HK-2 (cell line): ENCODE measurements around the gene SQSTM1.
"Not testable (repeated sequence)": the region's sequence is repeated elsewhere in the genome, so short reads cannot be mapped to it uniquely, and the experiment has no call there.

ENCODE experiments used
- DNase-seq: peaks from one replicate; pipeline ENCODE4 v3.0.0-alpha.2; 2018; ENCODE audit not compliant: unreplicated experiment

Gene SQSTM1

DNA sequence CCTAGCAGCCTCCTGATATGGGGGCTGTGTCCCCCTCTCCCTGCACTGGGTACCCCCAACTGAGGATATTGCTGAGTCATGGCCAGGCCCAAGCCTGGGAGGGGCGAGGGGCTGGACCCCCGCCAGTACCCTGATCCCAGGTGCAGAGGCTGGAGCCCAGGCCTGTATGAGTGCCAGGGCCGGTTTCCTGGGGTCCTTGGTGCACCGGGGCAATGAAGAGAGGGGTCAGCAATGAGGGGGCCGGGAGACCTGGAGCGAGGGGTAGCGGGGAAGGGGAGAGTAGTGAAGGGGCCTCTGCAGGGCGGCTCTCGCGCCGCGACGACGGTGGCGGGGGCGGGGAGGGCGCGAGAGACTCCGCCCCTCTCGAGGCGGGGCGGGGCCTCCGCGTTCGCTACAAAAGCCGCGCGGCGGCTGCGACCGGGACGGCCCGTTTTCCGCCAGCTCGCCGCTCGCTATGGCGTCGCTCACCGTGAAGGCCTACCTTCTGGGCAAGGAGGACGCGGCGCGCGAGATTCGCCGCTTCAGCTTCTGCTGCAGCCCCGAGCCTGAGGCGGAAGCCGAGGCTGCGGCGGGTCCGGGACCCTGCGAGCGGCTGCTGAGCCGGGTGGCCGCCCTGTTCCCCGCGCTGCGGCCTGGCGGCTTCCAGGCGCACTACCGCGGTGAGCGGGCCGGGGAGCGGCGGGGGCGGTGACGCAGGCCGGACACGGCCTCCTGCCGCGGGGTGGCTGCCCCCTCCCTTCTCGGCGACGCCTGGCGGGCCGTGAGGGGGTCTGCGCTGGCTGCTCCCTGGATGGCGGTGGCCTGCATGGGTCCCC is at the start of gene SQSTM1:
Gene SQSTM1, plus strand, starts transcription at position 423 of the 815 bp plus-strand sequence. Its CDS starts 32 bp downstream, at position 455.
- peak; percentile 72 for DNase-seq

DNA sequence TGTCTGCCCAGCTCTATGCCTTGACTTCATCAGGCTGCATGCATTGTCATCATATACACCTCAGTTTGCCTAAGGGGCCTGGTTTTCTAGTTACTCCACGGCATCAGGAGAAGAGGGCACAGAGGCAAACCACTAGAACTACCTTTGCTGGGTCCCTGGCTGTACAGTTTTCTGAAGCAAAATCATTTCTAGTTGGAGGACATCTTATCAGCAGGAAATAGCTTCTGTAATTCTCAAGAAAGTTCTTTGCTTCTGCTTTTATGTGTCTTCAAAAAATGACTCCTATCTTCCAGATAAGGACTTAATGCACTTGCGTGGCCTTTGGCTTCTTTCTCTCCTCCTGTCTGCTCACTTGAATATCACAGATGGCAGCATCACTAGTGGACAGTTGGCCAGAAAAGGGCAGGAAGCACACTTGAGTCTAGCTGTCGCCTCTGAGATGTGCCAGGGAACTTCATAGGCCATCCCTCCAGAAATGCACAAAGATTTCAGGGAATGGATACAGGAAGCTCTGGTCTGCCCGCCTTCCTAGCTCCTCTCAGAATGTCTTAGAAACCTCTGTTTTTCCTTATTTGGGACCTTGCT is 49.3 kb upstream of the SQSTM1 start:
- no peak for DNase-seq

DNA sequence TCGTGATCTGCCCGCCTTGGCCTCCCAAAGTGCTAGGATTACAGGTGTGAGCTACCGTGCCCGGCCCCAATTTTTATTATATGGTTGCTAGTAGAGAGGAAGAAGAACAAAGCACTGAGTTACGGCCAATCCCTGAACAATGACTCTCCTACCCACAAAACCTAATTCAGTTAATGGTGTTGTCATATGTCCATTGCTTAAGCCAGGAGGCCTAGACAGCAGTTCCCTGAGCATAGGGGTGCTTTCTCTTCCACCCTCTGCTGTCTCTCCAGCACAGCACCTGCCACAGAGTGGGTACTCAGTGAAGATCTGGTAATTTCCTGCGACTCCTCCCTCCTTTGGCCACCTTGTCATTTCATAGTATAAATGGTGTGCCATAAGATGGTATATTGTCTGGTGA is 48.4 kb upstream of the SQSTM1 start:
- DNase-seq, result no peak

DNA sequence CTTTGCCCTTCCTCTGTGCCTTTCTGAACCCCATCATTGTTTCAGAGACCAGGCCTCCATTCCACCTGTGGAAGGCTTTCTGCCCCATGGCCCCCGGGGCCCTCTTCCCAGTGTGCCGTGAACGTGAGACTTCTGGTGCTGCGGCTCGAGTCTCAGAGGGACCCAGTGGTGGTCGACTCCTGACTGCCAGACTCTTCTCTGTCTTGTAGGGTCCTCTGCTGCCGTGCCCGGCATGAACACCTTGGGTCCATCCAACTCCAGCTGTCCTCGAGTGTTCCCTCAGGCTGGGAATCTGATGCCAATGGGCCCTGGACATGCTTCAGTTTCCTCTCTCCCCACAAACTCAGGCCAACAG is 47.0 kb upstream of the SQSTM1 start:
- DNase-seq, result no peak

DNA sequence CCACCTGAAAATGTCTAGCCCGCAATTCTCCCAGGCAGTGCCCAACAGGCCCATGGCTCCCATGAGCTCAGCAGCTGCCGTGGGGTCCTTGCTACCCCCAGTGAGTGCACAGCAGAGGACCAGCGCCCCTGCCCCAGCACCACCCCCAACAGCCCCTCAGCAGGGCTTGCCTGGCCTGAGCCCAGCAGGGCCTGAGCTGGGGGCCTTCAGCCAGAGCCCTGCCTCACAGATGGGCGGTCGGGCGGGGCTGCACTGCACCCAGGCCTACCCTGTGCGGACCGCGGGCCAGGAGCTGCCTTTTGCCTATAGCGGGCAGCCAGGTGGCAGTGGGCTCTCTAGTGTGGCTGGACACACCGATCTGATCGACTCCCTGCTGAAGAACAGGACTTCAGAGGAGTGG is 46.3 kb upstream of the SQSTM1 start:
- no peak for DNase-seq

DNA sequence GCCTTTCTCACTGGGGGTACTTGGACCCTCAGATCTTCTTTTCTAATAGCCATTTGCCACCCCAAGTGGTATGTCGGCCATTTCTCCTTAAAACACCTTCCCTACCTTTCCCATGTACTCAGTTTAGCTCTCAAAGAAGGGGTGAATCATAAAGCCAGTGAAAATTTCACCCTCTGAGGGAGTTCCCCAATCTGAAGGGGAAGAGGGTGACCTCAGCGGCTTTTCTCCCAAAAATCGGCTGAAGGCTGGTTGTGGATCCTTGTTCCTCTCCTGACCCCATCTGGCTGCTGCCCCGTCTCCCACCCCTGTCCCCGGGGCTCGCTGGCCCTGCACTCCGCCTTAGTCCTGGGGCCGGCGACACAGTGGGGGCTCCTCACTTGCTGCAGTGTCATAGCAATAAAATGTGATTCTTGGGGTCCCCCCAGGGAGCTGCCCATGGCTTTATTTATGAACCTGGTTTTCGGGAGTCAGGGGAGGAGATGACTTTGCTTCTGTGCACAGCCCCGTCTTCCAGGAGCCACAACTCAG is 44.2 kb upstream of the SQSTM1 start:
- no peak for DNase-seq

DNA sequence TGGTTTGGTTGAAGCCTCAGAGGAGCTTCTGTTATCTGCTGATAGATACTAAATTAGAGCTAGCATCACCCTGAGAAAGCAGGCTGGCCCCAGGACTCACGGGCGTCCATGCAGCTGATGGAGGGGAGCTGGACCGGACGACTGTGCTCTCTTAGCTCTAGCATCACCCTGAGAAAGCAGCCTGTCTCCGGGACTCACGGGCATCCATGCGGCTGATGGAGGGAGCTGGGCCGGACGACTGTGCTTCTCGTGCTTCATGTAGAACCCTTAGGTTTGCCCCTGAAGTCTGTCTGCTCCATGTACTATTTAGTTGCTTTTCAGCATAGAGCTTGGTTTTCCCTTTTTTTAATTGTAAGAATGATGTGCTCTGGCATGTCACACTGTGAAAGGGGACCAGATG is 43.2 kb upstream of the SQSTM1 start:
- no peak for DNase-seq

DNA sequence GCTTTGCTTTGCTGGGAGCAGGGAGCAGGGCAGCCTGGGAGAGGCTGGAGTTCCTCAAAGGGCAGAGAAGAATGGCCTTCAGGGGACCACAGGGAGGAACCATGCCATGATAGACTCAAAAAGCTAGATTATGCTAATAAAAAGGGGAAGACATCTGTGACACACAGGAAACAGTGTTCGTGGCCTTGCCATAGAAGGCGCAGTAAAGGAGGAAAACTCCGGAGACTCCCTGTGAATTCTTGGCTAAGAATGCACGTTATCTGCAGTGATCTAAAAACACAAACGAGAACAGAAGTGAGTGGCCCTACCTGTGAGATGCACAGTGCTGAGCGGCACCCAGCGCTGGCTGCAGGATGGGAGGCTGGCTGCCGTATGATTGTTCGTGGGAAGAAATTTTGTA is 42.8 kb upstream of the SQSTM1 start:
- DNase-seq, result no peak

DNA sequence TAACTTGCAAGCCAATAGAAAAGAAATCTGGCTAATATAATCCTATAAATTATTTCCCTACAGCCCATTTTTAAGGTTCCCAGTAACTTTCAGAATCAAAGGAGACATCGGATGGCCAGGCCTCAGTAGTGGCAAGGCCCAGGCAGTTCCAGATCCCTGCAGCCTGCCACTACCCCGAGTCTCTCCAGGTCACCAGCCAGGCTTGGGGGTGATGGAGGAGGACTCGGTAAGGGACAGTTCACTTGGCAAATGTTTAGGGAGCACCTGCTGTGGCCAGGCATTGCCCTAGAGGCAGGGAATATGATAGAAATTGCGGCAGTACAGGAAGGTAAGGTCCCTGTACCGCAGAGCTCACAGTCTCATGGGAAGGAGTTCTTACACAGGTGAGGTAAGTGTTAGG is 42.1 kb upstream of the SQSTM1 start:
- no peak for DNase-seq

DNA sequence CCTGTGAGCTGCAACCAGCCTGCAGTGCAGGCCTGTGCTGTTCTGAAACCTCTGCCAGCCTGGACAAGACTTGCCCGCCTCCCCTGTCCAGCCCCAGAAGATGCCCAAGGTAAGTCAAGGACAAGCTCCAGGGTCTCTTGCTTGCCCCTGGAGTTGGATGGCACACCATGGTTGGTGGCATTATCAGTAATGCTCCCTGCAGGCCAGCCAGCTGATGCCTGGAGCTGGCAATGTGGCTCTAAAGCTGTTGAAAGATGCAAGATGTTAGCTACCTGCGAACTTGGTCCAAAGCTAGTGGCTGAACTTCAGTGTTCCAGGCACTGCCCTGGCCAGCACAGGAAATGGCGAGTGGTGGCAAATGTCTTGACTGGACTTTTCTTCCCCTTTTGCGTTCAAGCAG is 40.9 kb upstream of the SQSTM1 start:
- DNase-seq, result no peak

DNA sequence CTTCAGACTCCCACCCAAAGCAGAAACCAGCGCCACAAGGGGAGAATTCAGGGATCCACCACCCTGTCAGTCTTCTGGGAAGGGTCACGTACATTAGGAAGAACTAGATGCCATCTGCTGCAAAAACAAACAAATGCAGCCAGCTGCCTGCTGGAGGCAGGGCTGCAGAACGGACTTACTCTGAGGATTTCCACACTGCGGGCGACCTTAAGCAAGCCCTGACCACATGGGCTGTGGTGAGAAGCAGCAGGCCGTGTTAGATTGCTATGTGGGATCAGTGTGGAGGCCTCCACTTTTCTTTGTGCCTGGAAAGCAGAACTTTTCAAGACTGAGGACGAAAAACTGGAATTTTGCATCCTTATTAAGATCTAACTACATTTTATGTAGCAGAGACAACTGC is 40.3 kb upstream of the SQSTM1 start:
- no peak for DNase-seq

DNA sequence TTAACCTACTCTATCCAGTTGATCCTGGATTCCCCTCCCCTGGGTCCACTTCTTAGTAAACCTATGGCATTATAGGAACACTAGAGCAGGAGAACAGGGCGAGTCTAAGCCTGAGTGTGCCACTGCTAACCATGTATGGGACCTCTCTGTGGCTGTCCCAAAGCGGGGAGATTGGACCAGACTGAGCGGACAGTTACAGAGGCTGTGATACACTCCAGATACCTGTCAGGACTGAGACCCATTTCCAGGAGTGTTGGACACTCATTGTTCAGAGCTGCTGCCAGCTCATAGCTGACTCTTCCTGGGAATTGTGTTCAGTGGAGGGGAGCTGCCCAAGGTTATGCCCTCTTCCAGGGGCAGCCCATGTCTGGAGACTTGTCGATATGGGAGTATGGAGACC is 38.9 kb upstream of the SQSTM1 start:
- no peak for DNase-seq

DNA sequence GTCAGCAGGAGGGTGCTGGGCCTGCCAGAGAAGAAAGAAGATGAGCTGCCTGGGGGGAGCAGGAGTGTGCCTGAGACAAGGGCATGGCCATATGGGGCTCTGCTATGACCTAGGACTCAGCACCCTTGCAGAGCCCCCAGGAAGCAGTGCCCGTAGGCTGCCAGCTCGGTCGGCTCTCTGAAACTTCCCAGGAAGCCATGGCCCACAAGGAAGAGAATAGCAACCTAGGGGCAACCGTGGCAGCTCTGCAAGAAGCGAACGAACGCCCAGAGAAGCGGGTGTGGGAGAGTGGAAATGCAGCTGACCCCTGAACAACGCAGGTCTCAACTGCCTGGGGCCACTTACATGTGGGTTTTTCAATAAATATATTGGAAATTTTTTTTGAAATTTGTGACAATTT is 37.6 kb upstream of the SQSTM1 start:
- DNase-seq, result no peak

DNA sequence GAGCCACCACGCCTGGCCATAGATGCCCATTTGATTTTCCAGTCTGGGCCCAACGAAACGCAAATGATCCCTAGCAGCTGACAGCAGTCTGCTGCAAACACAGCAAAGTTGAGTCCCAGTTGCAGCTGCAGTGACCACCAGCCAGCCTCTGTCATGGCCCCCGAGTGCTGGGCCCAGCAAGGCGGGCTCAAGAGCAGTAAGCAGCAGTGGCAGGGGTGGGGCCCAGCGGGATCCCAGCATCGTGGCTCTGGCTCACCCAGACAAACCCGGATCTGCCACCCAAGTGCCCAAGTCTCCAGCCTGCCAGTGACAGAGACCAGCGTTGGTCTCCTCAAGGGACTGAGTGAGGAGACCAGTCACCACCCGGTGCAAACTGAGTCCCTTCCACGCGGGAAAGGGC is 33.8 kb upstream of the SQSTM1 start:
- no peak for DNase-seq

DNA sequence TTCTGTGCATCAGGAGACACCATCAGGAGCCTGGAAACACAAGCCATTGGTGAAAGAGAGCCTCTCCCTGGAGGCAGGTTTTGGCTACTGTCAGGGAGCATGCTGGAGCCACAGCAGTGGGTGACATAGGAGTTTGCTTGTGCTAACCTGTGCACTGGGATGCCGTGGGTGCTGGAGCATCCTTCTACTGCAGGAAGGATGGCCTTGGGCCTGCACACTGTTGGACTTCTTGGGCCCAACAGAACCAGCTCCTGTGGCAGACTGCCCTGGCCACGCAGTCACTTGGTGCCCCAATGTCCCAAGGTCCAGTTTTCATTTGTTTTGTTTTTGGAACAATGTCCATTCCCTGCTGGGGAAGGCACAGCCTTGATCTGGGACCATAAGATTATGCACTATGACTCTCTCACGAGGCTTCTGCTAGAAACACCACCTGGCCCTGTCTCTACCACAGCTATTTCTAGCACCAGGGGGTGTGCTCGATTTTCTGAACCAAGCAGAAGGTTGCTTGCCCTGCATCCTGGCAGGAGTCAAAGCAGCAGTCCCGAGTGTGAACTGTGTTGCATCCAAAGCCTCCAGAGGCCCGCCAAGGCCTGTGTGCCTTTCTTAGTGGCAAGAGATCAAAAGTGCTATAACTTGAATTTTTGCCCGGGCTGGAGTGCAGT is 32.4 kb upstream of the SQSTM1 start:
- DNase-seq, result no peak

DNA sequence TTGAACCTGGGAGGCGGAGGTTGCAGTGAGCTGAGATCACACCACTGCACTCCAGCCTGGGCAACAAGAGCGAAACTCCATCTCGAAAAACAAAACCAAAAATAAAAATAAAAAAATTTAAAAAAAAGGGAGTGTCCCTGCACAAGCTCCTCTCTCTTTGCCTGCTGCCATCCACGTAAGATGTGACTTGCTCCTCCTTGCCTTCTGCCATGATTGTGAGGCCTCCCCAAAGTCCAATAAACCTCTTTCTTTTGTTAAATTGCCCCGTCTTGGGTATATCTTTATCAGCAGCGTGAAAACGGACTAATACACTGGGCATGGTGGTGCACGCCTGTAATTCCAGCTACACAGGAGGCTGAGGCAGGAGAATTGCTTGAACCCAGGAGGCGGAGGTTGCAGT is 31.4 kb upstream of the SQSTM1 start:
- DNase-seq, result not testable (repeated sequence)

DNA sequence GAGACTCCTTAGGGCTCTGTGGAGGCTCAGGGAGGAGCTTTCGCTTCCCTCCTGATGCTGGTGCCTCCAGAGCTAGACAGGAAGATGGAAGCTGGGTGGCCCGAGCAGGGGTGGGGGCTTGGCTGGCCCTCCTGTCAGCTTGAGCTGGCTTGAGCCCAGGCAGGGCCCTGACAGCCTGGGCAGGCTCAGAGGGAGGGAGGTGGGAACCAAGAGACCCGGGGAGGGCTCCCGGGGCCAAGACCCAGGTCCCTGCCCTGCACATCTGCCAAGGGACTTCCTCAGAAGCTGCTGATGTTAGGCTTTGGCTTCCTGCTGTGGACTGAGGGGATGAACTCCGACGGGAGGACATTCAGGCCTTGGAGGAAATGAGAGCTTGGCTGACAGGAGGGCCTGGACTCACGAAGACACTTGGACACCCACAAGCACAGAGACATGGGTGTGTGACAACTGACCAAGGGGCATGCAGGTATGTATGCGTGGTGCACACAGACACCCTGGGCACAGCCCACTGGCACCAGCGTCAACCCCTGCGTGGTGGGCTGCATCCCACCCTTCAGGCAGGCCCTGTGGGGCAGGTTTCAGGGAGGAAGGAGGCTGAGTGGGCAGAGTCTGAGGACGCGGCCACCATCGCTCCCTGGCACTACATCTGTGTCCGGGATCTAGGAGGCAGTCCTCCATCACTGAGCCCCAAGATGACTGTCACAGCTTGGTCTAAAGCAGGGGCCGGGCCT is 28.7 kb upstream of the SQSTM1 start:
- DNase-seq, result no peak

DNA sequence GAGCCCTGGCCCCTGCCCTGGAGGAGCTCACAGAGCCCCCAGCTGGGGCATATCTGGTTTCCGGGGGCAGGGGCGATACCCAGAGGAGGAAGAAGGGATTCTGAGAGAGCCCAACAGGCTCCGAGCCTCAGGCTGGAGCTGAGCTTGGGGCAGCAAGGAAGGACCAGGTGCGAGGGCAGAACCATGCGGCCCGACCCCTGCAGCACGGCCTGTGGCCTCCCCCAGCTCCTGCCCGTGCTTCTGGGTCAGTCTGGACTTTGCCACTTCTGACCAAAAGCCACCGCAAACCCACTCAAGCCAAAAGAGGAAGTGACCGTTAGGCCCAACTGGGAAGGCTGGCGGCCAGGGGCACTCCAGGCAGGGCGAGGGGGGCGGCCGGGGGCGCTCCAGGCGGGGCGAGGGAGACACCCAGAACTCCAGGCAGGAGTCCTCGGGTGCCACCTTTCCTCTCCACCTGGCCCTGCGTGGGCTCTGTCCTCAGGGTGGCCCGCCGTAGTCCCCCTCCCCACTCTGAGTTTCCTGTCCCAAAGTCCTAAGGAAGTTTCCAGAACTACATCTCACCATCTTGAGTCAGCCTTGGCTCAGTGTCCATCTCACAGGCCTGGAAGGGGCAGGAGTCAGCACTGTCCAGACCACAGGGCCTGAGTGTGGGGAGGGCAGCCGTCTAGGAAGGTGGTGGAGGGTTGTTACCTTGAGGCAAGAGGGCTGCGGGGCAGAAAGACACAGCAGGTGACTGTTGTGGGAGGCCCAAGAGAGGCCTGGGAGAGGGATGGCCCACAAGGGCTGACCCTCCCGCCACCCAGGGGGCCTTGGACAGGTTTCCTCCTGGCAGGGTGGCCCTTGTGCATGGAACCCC is 27.9 kb upstream of the SQSTM1 start:
- no peak for DNase-seq

DNA sequence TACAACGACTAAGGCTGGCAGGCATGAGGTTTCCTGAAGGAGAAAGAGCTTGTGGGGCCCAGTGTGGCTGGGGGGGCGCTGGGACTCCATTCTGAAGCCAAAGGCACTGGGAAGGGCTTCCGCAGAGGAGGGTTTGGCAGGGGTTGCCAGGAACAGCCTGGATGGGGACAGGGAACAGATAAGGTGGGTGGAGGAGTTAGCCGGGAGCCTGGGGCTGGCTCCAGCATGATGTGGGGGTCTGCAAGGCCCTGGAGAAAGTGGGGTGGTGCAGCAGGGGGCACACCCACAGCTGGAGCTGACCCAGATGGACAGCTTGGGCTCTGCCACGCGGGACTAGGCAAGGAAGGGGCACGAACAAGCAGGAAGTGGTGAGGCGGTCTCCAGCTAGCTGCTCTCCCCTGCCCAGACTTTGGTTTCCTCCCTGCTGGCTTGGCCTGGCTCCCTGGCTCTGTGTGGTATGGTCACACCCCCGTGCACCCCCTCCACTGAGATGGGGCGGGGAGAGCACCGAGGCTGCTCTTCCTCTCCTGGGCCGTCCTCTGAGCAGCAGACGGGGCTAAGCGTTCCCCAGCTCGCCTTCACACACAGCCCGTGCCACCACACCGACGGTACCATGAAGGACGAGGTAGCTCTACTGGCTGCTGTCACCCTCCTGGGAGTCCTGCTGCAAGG is 27.1 kb upstream of the SQSTM1 start, which contains the start of gene LTC4S:
Gene LTC4S, plus strand, starts transcription at position 519 of the 672 bp plus-strand sequence. Its CDS starts 95 bp downstream, at position 614.
- no peak for DNase-seq

DNA sequence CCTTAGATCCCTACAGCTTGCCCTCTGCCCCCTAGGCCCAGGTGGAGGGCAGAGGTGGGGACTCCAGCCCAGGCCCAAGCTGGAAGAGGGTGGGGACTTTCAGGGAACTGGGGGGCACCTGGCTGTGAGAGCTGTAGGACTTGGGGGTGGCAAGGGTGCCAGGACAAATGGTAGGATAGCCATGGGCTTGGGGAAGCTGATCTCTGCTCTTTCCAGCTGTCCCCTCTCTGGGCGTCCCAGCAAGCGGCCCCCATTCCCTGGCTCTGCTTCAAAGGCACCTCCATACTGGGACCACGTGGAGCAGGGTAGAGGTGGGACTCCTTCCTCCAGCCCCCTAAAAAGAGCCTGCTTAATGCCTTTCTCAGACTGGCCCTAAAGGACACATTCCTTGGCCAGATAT is 26.5 kb upstream of the SQSTM1 start:
- DNase-seq, result no peak

DNA sequence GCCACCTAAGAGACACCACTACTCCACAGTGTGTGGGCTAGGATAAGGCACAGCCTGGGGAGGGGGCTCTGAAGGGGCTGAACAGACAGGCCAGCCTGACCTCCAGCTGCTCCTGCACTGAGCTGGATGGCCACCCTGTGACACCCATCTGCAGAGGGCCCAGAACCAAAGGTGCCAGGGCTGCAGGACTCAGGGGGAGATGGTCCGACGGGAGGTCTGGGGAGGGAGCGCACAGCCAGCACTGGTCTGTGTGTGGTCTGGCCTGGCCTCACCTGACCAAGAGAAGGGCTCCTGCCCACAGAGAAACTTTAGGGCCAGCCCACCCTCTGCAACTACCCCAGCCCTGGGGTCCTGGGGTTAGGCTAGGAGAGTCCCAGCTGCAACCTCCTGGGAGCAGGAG is 26.1 kb upstream of the SQSTM1 start:
- no peak for DNase-seq
